Measurements from ENCODE around the gene CDCA4. TPM values are rescaled to one million over a fixed set of nuclear protein-coding genes. Genes with fewer than 3 reads are reported as not detected.

The CDCA4 gene
- total and polyA plus RNA-seq, 2 donors (not counting 1 experiment from before 2014, with no cell fraction given), result 6.3 to 11.7 TPM

GRCh38 chr14:104996483-104996882 lies 24.4 kb downstream of the CDCA4 start:
- CTCF ChIA-PET, result interaction anchor here (1.1 kb wide), 1 partner anchor 17 kb away, joined by 3 read pairs; no protein-coding TSS in a partner anchor
- peaks cover 9% of the 10 kb centered on the region for H3K79me2 ChIP-seq (ENCODE audit: control insufficient read depth, insufficient read depth, low read length)
- H4K20me1 ChIP-seq (ENCODE audit: control insufficient read depth, insufficient read depth, low read length, poor library complexity, severe bottlenecking), result no peaks in the 10 kb centered on the region
- Mint-ChIP-seq H3K4me1 (no peaks in the 10 kb centered on the region), H3K27me3 (no peaks in the 10 kb centered on the region), H3K4me3 (no peak overlapping the region), H3K9me3 (ENCODE audit: insufficient read depth) (no peaks in the 10 kb centered on the region), H3K27ac (no peak overlapping the region)
- POLR2A ChIA-PET, result no interaction called here
- H3K4me2 ChIP-seq (replicated peaks; ENCODE audit: low read depth, low read length, poor library complexity, severe bottlenecking), result no peak overlapping the region
- TF ChIP-seq CTCF (IDR thresholded peaks at IDR 0.05) (no peak), EZH2 (IDR thresholded peaks at IDR 0.05; ENCODE audit: borderline replicate concordance, insufficient read depth, low read depth, low read length, poor library complexity, severe bottlenecking) (no peak)
- ATAC-seq (ENCODE audit: low read depth) (no peak), DNase-seq (no peak)
- H3K9ac ChIP-seq (ENCODE audit: low read length), result no peak overlapping the region
- intact Hi-C loops (cut with micrococcal nuclease), result no loop called here
- H3K27ac ChIP-seq (ENCODE audit: low read length in 2 of 2), result no peak overlapping the region
- H2AFZ ChIP-seq (ENCODE audit: insufficient read depth, low read depth, low read length, poor library complexity, severe bottlenecking), result no peak overlapping the region
- no peaks in the 10 kb centered on the region for H3K9me3 ChIP-seq (ENCODE audit: control extremely low read depth in 1 of 3, control insufficient read depth in 2 of 3, insufficient read depth in 1 of 3, low read length in 2 of 3)
- no peaks in the 10 kb centered on the region for H3K36me3 ChIP-seq (replicated peaks in 1 of 2; ENCODE audit: control extremely low read depth in 1 of 2, control insufficient read depth in 1 of 2, extremely low read depth in 1 of 2, insufficient read depth in 2 of 2, low read length in 1 of 2)
- no peaks in the 10 kb centered on the region for H3K4me1 ChIP-seq (ENCODE audit: control insufficient read depth in 2 of 2, insufficient read depth in 2 of 2, low read length in 2 of 2)
- H3K27me3 ChIP-seq (replicated peaks in 1 of 4; ENCODE audit: control extremely low read depth in 1 of 4, control insufficient read depth in 3 of 4, insufficient read depth in 4 of 4, low read length in 3 of 4), result no peaks in the 10 kb centered on the region
- 96% methylated on average over 13 of the region's 13 CpGs for WGBS (ENCODE audit: insufficient coverage)
- no peak overlapping the region for H3K4me3 ChIP-seq (ENCODE audit: control extremely low read depth in 1 of 5, extremely low read depth in 1 of 5, insufficient read depth in 1 of 5, low read depth in 2 of 5, low read length in 4 of 5)

GRCh38 chr14:104996032-104996431 lies 24.9 kb downstream of the CDCA4 start:
- TF ChIP-seq EZH2 (IDR thresholded peaks at IDR 0.05; ENCODE audit: borderline replicate concordance, insufficient read depth, low read depth, low read length, poor library complexity, severe bottlenecking) (no peak), CTCF (IDR thresholded peaks at IDR 0.05) (no peak)
- 91% methylated on average over 5 of the region's 5 CpGs for WGBS (ENCODE audit: insufficient coverage)
- H3K36me3 ChIP-seq (replicated peaks in 1 of 2; ENCODE audit: control extremely low read depth in 1 of 2, control insufficient read depth in 1 of 2, extremely low read depth in 1 of 2, insufficient read depth in 2 of 2, low read length in 1 of 2), result no peaks in the 10 kb centered on the region
- peaks cover 9% of the 10 kb centered on the region for H3K79me2 ChIP-seq (ENCODE audit: control insufficient read depth, insufficient read depth, low read length)
- H3K27ac ChIP-seq (ENCODE audit: low read length in 2 of 2), result no peak overlapping the region
- H3K9me3 ChIP-seq (ENCODE audit: control extremely low read depth in 1 of 3, control insufficient read depth in 2 of 3, insufficient read depth in 1 of 3, low read length in 2 of 3), result no peaks in the 10 kb centered on the region
- no peaks in the 10 kb centered on the region for H3K27me3 Mint-ChIP-seq
- intact Hi-C loops (cut with micrococcal nuclease), result no loop called here
- H3K4me1 ChIP-seq (ENCODE audit: control insufficient read depth in 2 of 2, insufficient read depth in 2 of 2, low read length in 2 of 2), result no peaks in the 10 kb centered on the region
- H3K9ac ChIP-seq (ENCODE audit: low read length), result no peak overlapping the region
- no peak overlapping the region for H3K27ac Mint-ChIP-seq
- no peak overlapping the region for H3K4me2 ChIP-seq (replicated peaks; ENCODE audit: low read depth, low read length, poor library complexity, severe bottlenecking)
- no peaks in the 10 kb centered on the region for H3K4me1 Mint-ChIP-seq
- ChIA-PET POLR2A (no interaction called here), CTCF (interaction anchor here (0.9 to 1.1 kb wide), 2 partner anchors 18 to 49 kb away, joined by 3 read pairs; no protein-coding TSS in a partner anchor)
- no peak overlapping the region for H2AFZ ChIP-seq (ENCODE audit: insufficient read depth, low read depth, low read length, poor library complexity, severe bottlenecking)
- H3K9me3 Mint-ChIP-seq (ENCODE audit: insufficient read depth), result no peaks in the 10 kb centered on the region
- no peak overlapping the region for H3K4me3 ChIP-seq (ENCODE audit: control extremely low read depth in 1 of 5, extremely low read depth in 1 of 5, insufficient read depth in 1 of 5, low read depth in 2 of 5, low read length in 4 of 5)
- no peak for DNase-seq
- H3K27me3 ChIP-seq (replicated peaks in 1 of 4; ENCODE audit: control extremely low read depth in 1 of 4, control insufficient read depth in 3 of 4, insufficient read depth in 4 of 4, low read length in 3 of 4), result no peaks in the 10 kb centered on the region
- H4K20me1 ChIP-seq (ENCODE audit: control insufficient read depth, insufficient read depth, low read length, poor library complexity, severe bottlenecking), result no peaks in the 10 kb centered on the region
- ATAC-seq (ENCODE audit: low read depth), result no peak
- no peak overlapping the region for H3K4me3 Mint-ChIP-seq
